Measurements from ENCODE around the gene SLAMF9.

GRCh38 chr1:159940006-159940620, 13.9 kb downstream of the SLAMF9 start:
- TF ChIP-seq CTCF (IDR thresholded peaks at IDR 0.05; ENCODE audit: low read depth, low read length, poor library complexity, severe bottlenecking): no peak
- TF ChIP-seq EZH2phosphoT487 (IDR thresholded peaks at IDR 0.05; ENCODE audit: borderline replicate concordance, low read length): no peak

All from DOHH2 (cell line).